ENCODE measurements around the gene IMMT.
"Not testable (repeated sequence)": the region's sequence is repeated elsewhere in the genome, so short reads cannot be mapped to it uniquely, and the experiment has no call there.

The IMMT gene

GRCh38 chr2:86202336-86202692 lies 7.1 kb upstream of the IMMT start:
- no peak for DNase-seq (ENCODE audit: low read depth in 4 of 4, low spot score in 1 of 4)

GRCh38 chr2:86201671-86202335 lies 6.5 kb upstream of the IMMT start:
- DNase-seq (ENCODE audit: low read depth in 4 of 4, low spot score in 1 of 4) = no peak

- not testable (repeated sequence) for DNase-seq (ENCODE audit: low read depth in 4 of 4, low spot score in 1 of 4)
These were observed 5.3 kb upstream of the IMMT start for GRCh38 chr2:86200564-86200963.

GRCh38 chr2:86199834-86200177 lies 4.5 kb upstream of the IMMT start:
- no peak for DNase-seq (ENCODE audit: low read depth in 4 of 4, low spot score in 1 of 4)

- DNase-seq (ENCODE audit: low read depth in 4 of 4, low spot score in 1 of 4) = no peak
These were observed 636 bp upstream of the IMMT start for GRCh38 chr2:86195808-86196387.

GRCh38 chr2:86194751-86195054 lies 559 bp downstream of the IMMT start:
- DNase-seq (ENCODE audit: low read depth in 4 of 4, low spot score in 1 of 4) = no peak

GRCh38 chr2:86193901-86194567 lies 1.2 kb downstream of the IMMT start:
- no peak for DNase-seq (ENCODE audit: low read depth in 4 of 4, low spot score in 1 of 4)

GRCh38 chr2:86189782-86190416 lies 5.4 kb downstream of the IMMT start:
- no peak for DNase-seq (ENCODE audit: low read depth in 4 of 4, low spot score in 1 of 4)

- DNase-seq (ENCODE audit: low read depth in 4 of 4, low spot score in 1 of 4) = no peak
These were observed 8.8 kb downstream of the IMMT start for GRCh38 chr2:86186431-86186830.

GRCh38 chr2:86185517-86186212 lies 9.6 kb downstream of the IMMT start:
- no peak for DNase-seq (ENCODE audit: low read depth in 4 of 4, low spot score in 1 of 4)

- no peak for DNase-seq (ENCODE audit: low read depth in 4 of 4, low spot score in 1 of 4)
These were observed 18.7 kb downstream of the IMMT start for GRCh38 chr2:86176597-86176996.

- DNase-seq (ENCODE audit: low read depth in 4 of 4, low spot score in 1 of 4) = no peak
These were observed 19.4 kb downstream of the IMMT start for GRCh38 chr2:86175828-86176227.

GRCh38 chr2:86174445-86174844 lies 20.8 kb downstream of the IMMT start:
- DNase-seq (ENCODE audit: low read depth in 4 of 4, low spot score in 1 of 4) = no peak

- no peak for DNase-seq (ENCODE audit: low read depth in 4 of 4, low spot score in 1 of 4)
These were observed 22.7 kb downstream of the IMMT start for GRCh38 chr2:86172610-86173009.

- DNase-seq (ENCODE audit: low read depth in 4 of 4, low spot score in 1 of 4) = no peak
These were observed 24.0 kb downstream of the IMMT start for GRCh38 chr2:86171295-86171694.

GRCh38 chr2:86170449-86170848 lies 24.8 kb downstream of the IMMT start:
- DNase-seq (ENCODE audit: low read depth in 4 of 4, low spot score in 1 of 4) = no peak

- no peak for DNase-seq (ENCODE audit: low read depth in 4 of 4, low spot score in 1 of 4)
These were observed 34.9 kb downstream of the IMMT start for GRCh38 chr2:86160156-86160952.

GRCh38 chr2:86158286-86158685 lies 37.0 kb downstream of the IMMT start:
- no peak for DNase-seq (ENCODE audit: low read depth in 4 of 4, low spot score in 1 of 4)

GRCh38 chr2:86157009-86157556 lies 38.2 kb downstream of the IMMT start:
- DNase-seq (ENCODE audit: low read depth in 4 of 4, low spot score in 1 of 4) = no peak

GRCh38 chr2:86150502-86150901 lies 44.8 kb downstream of the IMMT start:
- no peak for DNase-seq (ENCODE audit: low read depth in 4 of 4, low spot score in 1 of 4)

GRCh38 chr2:86147793-86148192 lies 47.5 kb downstream of the IMMT start:
- no peak for DNase-seq (ENCODE audit: low read depth in 4 of 4, low spot score in 1 of 4)

Data from stimulated activated CD4-positive, alpha-beta T cell treated with anti-CD3 and anti-CD28 coated beads, Interleukin-1b, Interleukin-23, amount 100 ng/mL, for 24 hours (primary cell).